Measurements from ENCODE around the gene MRPS22.

- no peak for TF ChIP-seq CTCF (IDR thresholded peaks at IDR 0.05)
- no peak for TF ChIP-seq POLR2A (IDR thresholded peaks at IDR 0.05)
These were observed 52.9 kb downstream of the MRPS22 start for GRCh38 chr3:139396707-139397106.
